ENCODE results near the gene RNF26. TPM values are rescaled to one million over a fixed set of nuclear protein-coding genes. Genes with fewer than 3 reads are reported as not detected.

The RNF26 gene
- total RNA-seq, 1 experiment from 2014 or later = 92.7 TPM

- Histone ChIP-seq H3K4me3 (ENCODE audit: low read depth, low read length) (no peak overlapping the region), H3K27me3 (replicated peaks; ENCODE audit: control insufficient read depth, insufficient read depth, low read length) (no peaks in the 10 kb centered on the region), H3K4me1 (peaks cover 7% of the 10 kb centered on the region; the same call in 1 of the 2 replicates), H3K36me3 (ENCODE audit: control insufficient read depth, insufficient read depth, low read length) (peaks cover 6% of the 10 kb centered on the region; the same call in 1 of the 2 replicates), H3K9me3 (no peaks in the 10 kb centered on the region)
- no peak for TF ChIP-seq CTCF (IDR thresholded peaks at IDR 0.05; ENCODE audit: insufficient read depth in 1 of 2, low read depth in 1 of 2, low read length in 1 of 2, severe bottlenecking in 1 of 2, unreplicated experiment in 1 of 2)
- no peak overlapping the region for H3K4me3 Mint-ChIP-seq (ENCODE audit: unreplicated experiment)
- no TSS peak for BruUV-seq (replicated peaks)
- peaks cover 3% of the 10 kb centered on the region for H3K27me3 Mint-ChIP-seq (ENCODE audit: insufficient read depth, unreplicated experiment)
- ChIA-PET CTCF (interaction anchor here (0.6 to 1.8 kb wide), 4 partner anchors 15 to 149 kb away, joined by 3 to 7 read pairs (median 5); partner anchors contain the start of gene CBL), POLR2A (no interaction called here)
- H3K27ac Mint-ChIP-seq (ENCODE audit: unreplicated experiment) = no peak overlapping the region
- H3K9me3 Mint-ChIP-seq (ENCODE audit: unreplicated experiment) = no peaks in the 10 kb centered on the region
- peaks cover 8% of the 10 kb centered on the region for H3K4me1 Mint-ChIP-seq (ENCODE audit: low read depth, unreplicated experiment)
- intact Hi-C loops (cut with micrococcal nuclease; ENCODE audit: unreplicated experiment) = no loop called here
- DNase-seq = no peak
- peaks cover 29% of the 10 kb centered on the region for H3K36me3 Mint-ChIP-seq (ENCODE audit: insufficient read depth, unreplicated experiment)
Measured at GRCh38 chr11:119355091-119355843, 20.9 kb downstream of the RNF26 start.

DNA sequence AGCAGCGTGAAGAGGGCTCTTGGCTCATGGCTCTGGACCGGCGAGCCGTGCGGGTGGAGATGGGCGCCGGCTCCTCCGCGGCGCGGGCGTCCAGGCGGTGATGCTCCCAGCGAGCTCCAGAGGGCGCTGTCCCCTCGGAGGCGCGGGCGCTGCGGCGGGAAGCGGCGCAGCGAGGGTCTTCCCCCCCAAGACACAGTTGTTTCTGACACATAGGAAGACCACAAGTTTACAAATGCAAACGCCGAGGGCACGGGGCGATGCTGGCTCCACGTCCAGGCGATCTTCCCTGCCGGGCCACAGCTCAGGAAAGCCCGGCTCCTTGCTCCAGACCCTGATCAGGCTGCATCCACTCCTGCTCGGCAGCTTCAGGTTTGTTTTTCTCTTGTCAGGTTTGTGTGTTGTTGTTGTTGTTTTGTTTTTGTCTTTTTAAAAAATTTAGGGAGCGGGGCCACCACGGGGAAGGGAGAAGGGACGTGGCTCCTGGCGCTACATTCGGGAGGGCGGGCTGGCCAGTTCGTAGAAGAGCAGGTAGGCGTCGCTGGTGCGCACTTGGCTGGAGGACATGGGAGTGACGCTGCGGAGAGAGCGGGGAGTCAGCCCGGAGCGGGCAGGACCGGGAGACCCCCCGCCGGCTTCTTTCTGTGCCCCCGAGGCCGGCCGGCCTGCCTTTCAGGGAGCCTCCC lies 22.2 kb downstream of the RNF26 start:
- ChIA-PET CTCF (interaction anchor here (0.6 to 1.8 kb wide), 9 partner anchors 14 to 82 kb away, joined by 3 to 7 read pairs (median 3); partner anchors contain the start of gene USP2), POLR2A (no interaction called here)
- Mint-ChIP-seq H3K9me3 (ENCODE audit: unreplicated experiment) (no peaks in the 10 kb centered on the region), H3K4me1 (ENCODE audit: low read depth, unreplicated experiment) (peaks cover 16% of the 10 kb centered on the region), H3K27me3 (ENCODE audit: insufficient read depth, unreplicated experiment) (peaks cover under 1% of the 10 kb centered on the region), H3K36me3 (ENCODE audit: insufficient read depth, unreplicated experiment) (peaks cover 35% of the 10 kb centered on the region), H3K4me3 (ENCODE audit: unreplicated experiment) (no peak overlapping the region), H3K27ac (ENCODE audit: unreplicated experiment) (no peak overlapping the region)
- Histone ChIP-seq H3K4me1 (peaks cover 19% of the 10 kb centered on the region), H3K9me3 (no peaks in the 10 kb centered on the region), H3K36me3 (ENCODE audit: control insufficient read depth, insufficient read depth, low read length) (peaks cover 6% of the 10 kb centered on the region; the same call in 1 of the 2 replicates), H3K27me3 (replicated peaks; ENCODE audit: control insufficient read depth, insufficient read depth, low read length) (no peaks in the 10 kb centered on the region), H3K4me3 (ENCODE audit: low read depth, low read length) (no peak overlapping the region)
- no TSS peak for BruUV-seq (replicated peaks)
- DNase-seq = no peak
- intact Hi-C loops (cut with micrococcal nuclease; ENCODE audit: unreplicated experiment) = no loop called here
- peak in 1 of 2 experiments; percentile 80 for TF ChIP-seq CTCF (IDR thresholded peaks at IDR 0.05; ENCODE audit: insufficient read depth in 1 of 2, low read depth in 1 of 2, low read length in 1 of 2, severe bottlenecking in 1 of 2, unreplicated experiment in 1 of 2)

DNA sequence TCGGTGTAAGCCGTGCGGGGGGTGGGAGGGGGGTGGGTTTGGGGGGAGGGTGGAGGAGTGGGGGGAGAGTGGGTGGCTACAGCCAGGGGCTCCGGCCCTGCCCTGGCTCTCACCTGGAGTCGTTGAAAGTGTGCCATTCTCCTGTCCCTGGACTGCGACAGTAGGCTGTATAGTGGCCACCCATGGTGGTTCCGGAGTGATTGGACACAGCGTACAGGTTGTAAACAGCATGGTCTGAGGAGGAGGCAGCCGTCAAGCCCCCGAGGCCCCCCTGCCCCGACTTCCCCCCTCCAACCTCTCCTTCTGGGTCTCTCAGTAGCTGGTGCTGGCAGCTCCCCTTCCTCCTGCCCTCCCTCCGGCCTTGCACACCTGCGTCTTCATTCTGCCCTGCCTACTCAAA lies 22.7 kb downstream of the RNF26 start:
- Histone ChIP-seq H3K27me3 (replicated peaks; ENCODE audit: control insufficient read depth, insufficient read depth, low read length) (no peaks in the 10 kb centered on the region), H3K36me3 (ENCODE audit: control insufficient read depth, insufficient read depth, low read length) (peaks cover 6% of the 10 kb centered on the region; the same call in 1 of the 2 replicates), H3K4me3 (ENCODE audit: low read depth, low read length) (no peak overlapping the region), H3K9me3 (no peaks in the 10 kb centered on the region), H3K4me1 (peaks cover 25% of the 10 kb centered on the region)
- Mint-ChIP-seq H3K27me3 (ENCODE audit: insufficient read depth, unreplicated experiment) (no peaks in the 10 kb centered on the region), H3K9me3 (ENCODE audit: unreplicated experiment) (no peaks in the 10 kb centered on the region), H3K4me1 (ENCODE audit: low read depth, unreplicated experiment) (peaks cover 22% of the 10 kb centered on the region), H3K27ac (ENCODE audit: unreplicated experiment) (no peak overlapping the region), H3K36me3 (ENCODE audit: insufficient read depth, unreplicated experiment) (peaks cover 35% of the 10 kb centered on the region), H3K4me3 (ENCODE audit: unreplicated experiment) (no peak overlapping the region)
- TF ChIP-seq CTCF (IDR thresholded peaks at IDR 0.05; ENCODE audit: insufficient read depth in 1 of 2, low read depth in 1 of 2, low read length in 1 of 2, severe bottlenecking in 1 of 2, unreplicated experiment in 1 of 2) = no peak
- ChIA-PET POLR2A (no interaction called here), CTCF (interaction anchor here (0.6 to 0.7 kb wide), 3 partner anchors 18 to 58 kb away, joined by 4 to 7 read pairs (median 4); no protein-coding TSS in a partner anchor)
- no TSS peak for BruUV-seq (replicated peaks)
- intact Hi-C loops (cut with micrococcal nuclease; ENCODE audit: unreplicated experiment) = no loop called here
- DNase-seq = no peak

Data from Caco-2 (cell line).